Spleen (tissue), 7 donors: ENCODE measurements around the gene ELFN2.

Experiments used
- CTCF ChIP-seq, 11 experiments: fragments of 200-600 bp in 7 of 11; fragments of 450-650 bp in 4 of 11; sonication (generic) in 4 of 11; IDR thresholded peaks in 8 of 11; conservative IDR thresholded peaks in 3 of 11; 1 replicate in 7 of 11; 2 replicates in 4 of 11; pipeline versions ENCODE4 v1.4.0 to v1.8.0; 2016 to 2021; ENCODE audit warnings: antibody characterized with exemption in 11 of 11, inconsistent platforms in 4 of 11, mild to moderate bottlenecking in 1 of 11
- POLR2A ChIP-seq, 3 donors: fragments of 450-650 bp; IDR thresholded peaks; one replicate each; pipeline ENCODE4 v1.5.1; 2017; ENCODE audit warnings: antibody characterized with exemption in 3 of 3, mild to moderate bottlenecking in 1 of 3
- POLR2AphosphoS5 ChIP-seq, 3 donors: sonication (generic); formaldehyde crosslinking; IDR thresholded peaks; one replicate each; pipeline ENCODE4 v1.5.1; 2017; ENCODE audit warnings: antibody characterized with exemption in 3 of 3
- donor health status: DM: no; HTN: no; CAD: no; lungs with moderate emphysema.
- donor health status: DM: no; HTN: no; CAD: no.
- donor health status: DM: no; HTN: no; CAD: no.

- TF ChIP-seq CTCF (IDR thresholded peaks at IDR 0.05 in 8 of 11, conservative IDR thresholded peaks at IDR 0.05 in 3 of 11) (no peak), POLR2A (IDR thresholded peaks at IDR 0.05) (no peak), POLR2AphosphoS5 (IDR thresholded peaks at IDR 0.05) (no peak)
Observed at GRCh38 chr22:37331856-37332536, 95.3 kb downstream of the ELFN2 start.
